Liver (tissue), 3 donors: Measurements from ENCODE around the gene SERINC5.

Experiments
- CTCF ChIP-seq: fragments of 150-350 bp; IDR thresholded peaks from 2 replicates; pipeline ENCODE4 v1.5.1; 2017; ENCODE audit warnings: improper control_type of control experiment, low read depth, low read length; ENCODE audit not compliant: missing input control
- EGR1 ChIP-seq, 2 donors: IDR thresholded peaks; 2 replicates each; pipeline ENCODE4 v1.6.1; 2016 to 2018; ENCODE audit warnings: antibody characterized with exemption in 2 of 2, low read depth in 2 of 2
- FOXA1 ChIP-seq: IDR thresholded peaks from 2 replicates; pipeline ENCODE4 v1.6.1; 2016; ENCODE audit warnings: antibody characterized with exemption
- HNF4A ChIP-seq, 2 donors: conservative IDR thresholded peaks; 2 replicates each; pipeline ENCODE4 v1.6.1; 2016; ENCODE audit warnings: antibody characterized with exemption in 2 of 2, mild to moderate bottlenecking in 2 of 2
- MAX ChIP-seq: IDR thresholded peaks from 2 replicates; pipeline ENCODE4 v1.6.1; 2016; ENCODE audit warnings: antibody characterized with exemption
- RAD21 ChIP-seq, 2 donors: IDR thresholded peaks; 2 replicates each; pipeline ENCODE4 v1.6.1; 2016; ENCODE audit warnings: antibody characterized with exemption in 2 of 2, mild to moderate bottlenecking in 2 of 2
- donor health status: healthy.
- donor health status: healthy.

GRCh38 chr5:80216096-80216495 lies 39.8 kb downstream of the SERINC5 start:
- TF ChIP-seq EGR1 (IDR thresholded peaks at IDR 0.05; ENCODE audit: low read depth in 2 of 2) (no peak), RAD21 (IDR thresholded peaks at IDR 0.05) (no peak), CTCF (no peak), MAX (no peak), HNF4A (conservative IDR thresholded peaks at IDR 0.05) (no peak), FOXA1 (no peak)
